ENCODE data around the gene ADGRG3.
"Not testable (repeated sequence)": the region's sequence is repeated elsewhere in the genome, so short reads cannot be mapped to it uniquely, and the experiment has no call there.

ADGRG3 gene

GRCh38 chr16:57699481-57699880 is 31.4 kb downstream of the ADGRG3 start:
- no peak for DNase-seq

DNA sequence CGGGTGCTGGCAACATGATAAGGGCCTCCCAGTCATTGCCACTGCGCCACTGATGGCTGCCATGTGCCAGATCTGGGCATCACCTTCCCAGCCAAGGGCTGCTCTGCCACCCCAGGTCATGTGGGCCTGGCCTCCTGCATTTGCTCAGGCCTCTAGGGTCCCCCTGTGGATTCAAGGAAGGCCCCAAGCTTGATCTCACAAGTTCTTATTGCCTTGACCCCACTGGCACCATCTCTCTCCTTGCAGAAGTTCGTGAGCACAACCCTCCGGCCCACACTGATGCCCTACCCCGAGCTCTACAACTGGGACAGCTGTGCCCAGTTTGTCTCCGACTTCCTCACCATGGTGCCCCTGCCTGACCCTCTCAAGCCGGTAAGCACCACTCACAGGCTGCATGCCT is 31.8 kb downstream of the ADGRG3 start:
- no peak for DNase-seq

- DNase-seq = no peak
Observed at GRCh38 chr16:57700781-57701551, 32.9 kb downstream of the ADGRG3 start.

DNA sequence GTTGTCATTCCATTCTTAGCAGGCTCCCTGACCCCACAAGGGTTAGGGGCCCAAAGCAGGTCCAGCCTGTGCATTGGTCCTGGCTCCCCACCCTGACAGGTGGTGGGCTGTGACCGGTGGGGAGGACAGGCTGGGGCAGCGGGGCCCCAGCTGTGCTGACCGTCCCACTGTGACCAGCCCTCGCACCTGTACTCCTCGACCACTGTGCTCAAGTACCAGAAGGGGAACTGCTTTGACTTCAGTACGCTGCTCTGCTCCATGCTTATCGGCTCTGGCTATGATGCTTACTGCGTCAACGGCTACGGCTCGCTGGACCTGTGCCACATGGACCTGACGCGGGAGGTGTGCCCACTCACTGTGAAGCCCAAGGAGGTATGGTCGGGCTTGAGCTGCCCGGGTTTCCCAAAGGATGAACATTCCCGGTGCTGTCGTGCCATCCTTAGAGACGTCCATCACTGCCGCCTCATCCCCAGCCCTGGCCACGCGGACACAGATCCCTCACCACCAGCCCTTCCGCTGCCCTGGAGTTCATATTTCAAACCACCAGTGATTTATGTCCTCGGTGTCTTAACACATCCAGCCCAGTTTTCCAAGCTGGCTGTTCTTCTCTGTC is 33.8 kb downstream of the ADGRG3 start:
- DNase-seq = no peak

- DNase-seq = no peak
Observed at GRCh38 chr16:57703416-57704010, 35.4 kb downstream of the ADGRG3 start.

DNA sequence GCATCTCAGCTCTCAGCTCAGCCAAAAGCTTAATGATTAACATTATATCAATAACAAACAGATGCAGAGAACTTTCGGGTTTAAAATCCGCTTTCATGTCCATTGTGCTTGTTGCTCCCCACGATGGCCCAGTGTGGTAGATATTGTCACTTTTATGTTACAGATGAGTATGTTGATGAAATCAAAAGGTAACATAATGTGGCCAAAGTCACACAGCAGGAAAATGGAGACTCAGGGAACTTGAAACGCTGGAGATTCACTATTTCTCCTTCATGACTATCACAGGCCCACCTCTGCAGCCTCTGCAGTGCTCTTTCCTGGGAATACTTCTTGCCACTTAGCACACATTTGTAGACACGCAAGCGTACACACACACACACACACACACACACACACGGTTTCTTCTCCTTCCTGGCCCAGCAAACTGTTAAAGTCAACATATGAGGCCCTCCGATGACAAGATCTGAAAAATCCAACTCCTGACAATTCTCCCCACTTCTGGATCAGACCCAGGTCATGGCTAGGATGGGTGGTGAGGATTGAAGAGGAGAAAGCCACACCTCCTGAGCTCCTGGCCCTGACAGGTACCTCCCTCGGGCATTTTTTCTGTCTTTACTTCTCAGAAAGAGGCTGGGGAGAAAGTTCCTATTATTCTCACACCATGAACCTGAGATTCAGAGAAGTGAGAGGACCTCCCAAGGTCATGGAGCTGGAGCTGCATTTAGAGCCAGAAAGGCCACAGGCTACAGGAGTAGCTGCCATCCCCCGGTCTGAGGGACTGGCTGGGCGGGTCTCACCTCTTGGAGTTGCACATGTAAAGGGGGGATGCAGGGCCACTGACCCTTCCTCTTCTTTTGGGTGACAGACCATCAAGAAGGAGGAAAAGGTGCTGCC is 36.2 kb downstream of the ADGRG3 start:
- no peak for DNase-seq

- DNase-seq = no peak
Observed at GRCh38 chr16:57704905-57705852, 37.1 kb downstream of the ADGRG3 start.

GRCh38 chr16:57706717-57707116 is 38.6 kb downstream of the ADGRG3 start:
- no peak for DNase-seq

DNA sequence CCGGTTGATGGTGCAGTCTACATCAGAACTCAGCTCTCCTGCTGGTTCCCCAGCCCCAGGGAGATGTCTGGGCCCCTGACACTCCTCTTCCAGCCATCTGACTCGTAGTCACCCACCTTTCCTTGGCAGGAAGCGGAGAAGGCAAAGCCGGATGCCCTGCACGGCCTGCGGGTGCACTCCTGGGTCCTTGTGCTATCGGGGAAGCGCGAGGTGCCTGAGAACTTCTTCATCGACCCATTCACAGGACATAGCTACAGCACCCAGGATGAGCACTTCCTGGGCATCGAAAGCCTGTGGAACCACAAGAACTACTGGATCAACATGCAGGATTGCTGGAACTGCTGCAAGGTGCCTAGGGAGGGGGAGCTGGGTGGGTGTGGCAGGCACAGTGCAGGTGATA is 39.2 kb downstream of the ADGRG3 start:
- no peak for DNase-seq

DNA sequence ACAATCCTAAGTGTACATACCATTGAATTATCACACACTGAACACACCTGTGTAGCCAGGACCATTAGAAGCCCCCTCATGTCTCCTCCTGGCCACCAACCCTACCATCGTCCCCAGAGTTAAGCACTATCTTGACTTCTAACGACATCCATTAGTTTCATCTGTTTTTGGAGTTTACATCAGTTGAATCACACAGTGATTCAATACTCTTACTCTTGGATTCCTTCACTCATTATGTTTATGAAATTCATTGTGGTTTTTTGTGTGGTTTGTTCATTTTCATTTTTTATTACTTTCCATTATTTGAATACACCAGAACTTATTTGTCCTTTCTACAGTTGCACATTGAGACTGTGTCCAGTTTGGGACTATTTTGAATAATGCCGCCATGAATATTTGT is 40.1 kb downstream of the ADGRG3 start:
- DNase-seq = no peak

GRCh38 chr16:57709663-57710062 is 41.6 kb downstream of the ADGRG3 start:
- no peak for DNase-seq

- peak; percentile 4 to 74 for DNase-seq
Observed at GRCh38 chr16:57711346-57711745, 43.2 kb downstream of the ADGRG3 start.

GRCh38 chr16:57711993-57712392 is 43.9 kb downstream of the ADGRG3 start:
- no peak for DNase-seq

DNA sequence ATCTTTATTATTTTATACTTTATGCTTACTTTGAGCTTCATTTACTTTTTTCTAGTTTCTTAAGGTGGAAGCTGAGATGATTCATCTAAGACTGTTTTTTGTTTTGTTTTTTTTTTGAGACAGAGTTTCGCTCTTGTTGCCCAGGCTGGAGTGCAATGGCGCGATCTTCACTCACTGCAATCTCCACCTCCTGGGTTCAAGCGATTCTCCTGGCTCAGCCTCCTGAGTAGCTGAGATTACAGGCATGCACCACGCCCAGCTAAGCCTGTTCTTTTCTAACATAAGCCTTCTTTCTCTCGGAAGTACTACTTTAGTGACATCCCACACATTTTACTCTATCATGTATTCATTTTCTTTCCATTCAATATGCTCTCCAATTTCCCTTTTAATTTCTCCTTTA is 44.5 kb downstream of the ADGRG3 start:
- DNase-seq = not testable (repeated sequence)

DNA sequence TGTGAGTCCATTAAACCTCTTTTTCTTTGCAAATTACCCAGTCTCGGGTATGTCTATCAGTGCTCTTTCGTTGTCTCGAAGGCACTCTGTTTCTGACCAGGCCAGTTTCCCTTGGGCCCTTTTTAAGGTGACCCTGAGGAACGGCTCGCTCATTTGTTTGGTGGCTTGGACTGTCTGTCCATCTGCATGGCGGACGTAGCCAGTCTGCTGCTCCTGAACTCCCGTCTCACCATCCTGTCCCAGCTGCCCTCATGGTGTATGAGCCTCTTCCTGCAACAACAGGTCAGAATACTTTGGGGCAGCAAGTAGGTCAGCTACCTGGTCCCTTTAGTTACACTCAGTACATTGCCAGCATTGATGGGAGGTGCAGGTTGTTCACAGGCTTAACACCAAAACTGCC is 45.5 kb downstream of the ADGRG3 start:
- DNase-seq = no peak

- no peak for DNase-seq
Observed at GRCh38 chr16:57714047-57714446, 45.9 kb downstream of the ADGRG3 start.

DNA sequence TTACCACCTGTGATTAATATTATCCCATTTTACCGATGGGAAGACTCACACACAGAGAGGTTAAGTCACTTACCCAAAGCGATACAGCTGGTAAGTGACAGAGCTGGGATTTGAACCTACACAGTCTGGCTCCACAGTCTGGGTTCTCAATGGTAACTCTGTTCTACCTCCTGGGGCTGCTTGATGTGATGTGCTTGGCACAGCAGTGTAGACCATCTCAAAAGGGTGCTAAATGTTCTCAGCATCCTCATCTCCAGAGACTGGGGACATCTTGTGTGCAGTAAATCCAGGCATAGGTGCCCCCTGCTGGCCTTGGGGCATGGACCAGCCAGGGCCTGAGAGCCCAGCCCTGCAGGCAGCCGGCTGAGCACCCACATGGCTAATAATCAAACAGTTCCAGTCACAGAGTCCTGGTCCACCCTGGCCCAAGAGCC is 52.1 kb downstream of the ADGRG3 start:
- DNase-seq = peak in 1 of 2 experiments; percentile 3

- DNase-seq = no peak
Observed at GRCh38 chr16:57721356-57722209, 53.5 kb downstream of the ADGRG3 start.

GRCh38 chr16:57722210-57722499 is 54.0 kb downstream of the ADGRG3 start:
- DNase-seq = no peak

DNA sequence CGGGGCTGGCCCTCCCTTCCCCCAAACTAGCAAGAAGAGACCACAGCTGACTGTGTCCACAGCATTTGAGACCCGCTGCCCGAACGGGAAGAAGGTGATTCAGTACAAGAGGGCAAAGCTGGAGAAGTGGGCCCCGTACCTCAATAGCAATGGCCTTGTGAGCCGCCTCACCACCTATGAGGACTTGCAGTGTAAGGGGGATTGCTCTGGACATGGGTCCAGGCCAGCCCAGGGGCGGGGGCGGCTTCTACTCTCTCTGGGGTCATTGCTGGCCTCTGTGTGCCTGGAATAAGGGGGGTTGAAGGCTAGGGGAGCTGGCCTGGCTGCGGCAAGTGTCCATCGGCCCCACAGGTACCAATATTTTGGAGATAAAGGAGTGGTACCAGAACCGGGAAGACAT is 54.5 kb downstream of the ADGRG3 start:
- DNase-seq = no peak

DNA sequence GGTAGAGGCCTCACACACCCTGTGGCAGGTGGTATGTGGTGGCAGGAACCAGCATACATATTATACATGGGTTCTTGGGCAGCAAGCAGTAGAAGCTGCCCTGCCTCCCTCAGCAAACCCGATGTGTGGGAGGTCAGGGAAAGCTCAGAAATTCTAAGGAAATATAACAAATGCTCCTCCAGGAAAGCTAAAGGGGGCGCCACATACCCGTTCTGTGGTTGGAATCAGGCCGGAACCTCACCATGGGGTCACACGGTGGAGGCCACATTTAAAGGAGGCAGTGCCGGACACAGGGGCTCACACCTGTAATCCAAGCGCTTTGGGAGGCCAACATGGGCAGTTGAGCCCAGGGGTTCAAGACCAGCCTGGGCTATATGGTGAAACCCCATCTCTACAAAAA is 55.1 kb downstream of the ADGRG3 start:
- no peak for DNase-seq

Data from NCI-H446 (cell line).